H1 (cell line): Measurements from ENCODE around the gene AGAP1. TPM values are rescaled to one million over a fixed set of nuclear protein-coding genes. Genes with fewer than 3 reads are reported as not detected.

Experiments used
- CTCF ChIA-PET: fragments of 300-600 bp; sonication (Branson Sonifier 250); formaldehyde crosslinking; loops from one replicate; lab custom pipeline; 2021; ENCODE audit not compliant: partially characterized antibody; lab: Charles Lee
- POLR2A ChIA-PET: fragments of 300-600 bp; sonication (Branson Sonifier 250); formaldehyde crosslinking; loops from one replicate; lab custom pipeline; 2021; ENCODE audit warnings: inconsistent platforms; ENCODE audit not compliant: partially characterized antibody; lab: Charles Lee
- DNase-seq, 2 experiments: peaks; one replicate each; pipeline versions ENCODE4 v3.0.0 to v3.0.0-alpha.2; 2010 to 2022; ENCODE audit warnings: low spot score in 2 of 2, low read depth in 1 of 2, mixed read lengths in 1 of 2
- FAIRE-seq: peaks from 2 replicates; lab custom pipeline; 2011; peaks lifted over from hg19 to GRCh38; lab: Jason Lieb, UNC
- H2AFZ ChIP-seq: 2 replicates; pipeline ENCODE4 v1.8.1; 2012; ENCODE audit warnings: low read length, inconsistent platforms
- H2AK5ac ChIP-seq: 2 replicates; pipeline ENCODE4 v1.6.1; 2013; ENCODE audit warnings: low read depth, low read length
- H2BK120ac ChIP-seq: replicated peaks from 2 replicates; pipeline ENCODE3; 2013; ENCODE audit warnings: low read depth, low read length, inconsistent platforms
- H2BK12ac ChIP-seq: 2 replicates; pipeline ENCODE4 v1.6.1; 2013; ENCODE audit warnings: low read depth, low read length
- H2BK15ac ChIP-seq: 2 replicates; pipeline ENCODE4 v1.6.1; 2013; ENCODE audit warnings: low read length
- H2BK20ac ChIP-seq: 2 replicates; pipeline ENCODE4 v1.6.1; 2013; ENCODE audit warnings: low read length
- H2BK5ac ChIP-seq: 2 replicates; pipeline ENCODE4 v1.6.1; 2013; ENCODE audit warnings: low read depth, low read length
- H3K14ac ChIP-seq: 2 replicates; pipeline ENCODE4 v1.6.1; 2013; ENCODE audit warnings: inconsistent platforms; ENCODE audit not compliant: insufficient read length
- H3K18ac ChIP-seq: 2 replicates; pipeline ENCODE4 v1.6.1; 2013; ENCODE audit warnings: low read length; ENCODE audit errors: extremely low read depth
- H3K23ac ChIP-seq: 2 replicates; pipeline ENCODE4 v1.6.1; 2013; ENCODE audit warnings: inconsistent platforms; ENCODE audit not compliant: insufficient read length
- H3K23me2 ChIP-seq: 2 replicates; pipeline ENCODE4 v1.6.1; 2013; ENCODE audit warnings: low read depth, low read length
- H3K27ac ChIP-seq: 2 replicates; pipeline ENCODE4 v1.6.1; 2011; ENCODE audit warnings: low read depth, low read length, inconsistent platforms
- H3K27me3 ChIP-seq, 4 experiments: replicated peaks in 1 of 4; 1 replicate in 1 of 4; 2 replicates in 3 of 4; pipeline versions ENCODE4 v1.6.1 to v1.8.1; 2011 to 2013; ENCODE audit warnings: low read length in 3 of 4, mild to moderate bottlenecking in 3 of 4, inconsistent platforms in 2 of 4, mixed read lengths in 2 of 4, moderate library complexity in 1 of 4; ENCODE audit not compliant: control insufficient read depth in 3 of 4, insufficient read depth in 3 of 4; ENCODE audit errors: extremely low read depth in 1 of 4
- H3K36me3 ChIP-seq, 4 experiments: 2 replicates each; pipeline versions ENCODE4 v1.6.1 to v1.8.1; 2011 to 2013; ENCODE audit warnings: mild to moderate bottlenecking in 4 of 4, low read length in 3 of 4, moderate library complexity in 2 of 4, control low read depth in 1 of 4, inconsistent platforms in 1 of 4; ENCODE audit not compliant: insufficient read depth in 4 of 4, control insufficient read depth in 2 of 4
- H3K4ac ChIP-seq: replicated peaks from 2 replicates; pipeline ENCODE3; 2013; ENCODE audit warnings: low read length, low read depth, mixed read lengths, inconsistent platforms; ENCODE audit not compliant: insufficient read length
- H3K4me1 ChIP-seq, 4 experiments: replicated peaks in 1 of 4; 1 replicate in 1 of 4; 2 replicates in 3 of 4; pipeline versions ENCODE4 v1.6.1 to v1.8.1; 2011 to 2013; ENCODE audit warnings: low read length in 3 of 4, inconsistent platforms in 2 of 4, mixed read lengths in 1 of 4; ENCODE audit not compliant: insufficient read depth in 4 of 4, control insufficient read depth in 3 of 4
- H3K4me2 ChIP-seq, 2 experiments: 2 replicates each; pipeline versions ENCODE4 v1.6.1 to v1.8.1; 2011 to 2013; ENCODE audit warnings: low read depth in 2 of 2, low read length in 2 of 2, control low read depth in 1 of 2, inconsistent platforms in 1 of 2, mild to moderate bottlenecking in 1 of 2; ENCODE audit not compliant: insufficient read depth in 1 of 2
- H3K4me3 ChIP-seq, 4 experiments: fragments of 200-600, 300-600 bp in 1 of 4; sonication (generic), shearing (Covaris generic), sonication (Bioruptor Twin) in 1 of 4; 2 replicates each; pipeline versions ENCODE4 v1.5.1 to v1.8.1; 2011 to 2016; ENCODE audit warnings: low read length in 4 of 4, low read depth in 3 of 4, control low read depth in 2 of 4, inconsistent platforms in 2 of 4, mild to moderate bottlenecking in 2 of 4, mixed read lengths in 1 of 4, moderate library complexity in 1 of 4; ENCODE audit not compliant: insufficient read depth in 2 of 4; ENCODE audit errors: extremely low read depth in 1 of 4
- H3K56ac ChIP-seq: replicated peaks from 2 replicates; pipeline ENCODE3; 2013; ENCODE audit warnings: low read depth, mild to moderate bottlenecking, mixed read lengths, low read length, inconsistent platforms; ENCODE audit not compliant: insufficient read length
- H3K79me1 ChIP-seq: 2 replicates; pipeline ENCODE4 v1.6.1; 2013; ENCODE audit warnings: low read depth, low read length, control low read depth
- H3K79me2 ChIP-seq, 2 experiments: 2 replicates each; pipeline versions ENCODE4 v1.6.1 to v1.8.1; 2012 to 2013; ENCODE audit warnings: low read length in 2 of 2, mild to moderate bottlenecking in 2 of 2, inconsistent platforms in 1 of 2; ENCODE audit not compliant: insufficient read depth in 2 of 2, control insufficient read depth in 1 of 2
- H3K9ac ChIP-seq, 4 experiments: replicated peaks in 1 of 4; 1 replicate in 1 of 4; 2 replicates in 3 of 4; pipeline versions ENCODE4 v1.6.1 to v1.8.1; 2011 to 2013; ENCODE audit warnings: low read depth in 3 of 4, low read length in 3 of 4, control low read depth in 2 of 4, mild to moderate bottlenecking in 2 of 4, moderate library complexity in 2 of 4, inconsistent platforms in 1 of 4; ENCODE audit errors: extremely low read depth in 1 of 4
- H3K9me3 ChIP-seq, 2 experiments: 2 replicates each; pipeline versions ENCODE4 v1.6.1 to v1.8.1; 2012 to 2013; ENCODE audit warnings: mild to moderate bottlenecking in 2 of 2, moderate library complexity in 2 of 2, control low read depth in 1 of 2, inconsistent platforms in 1 of 2, low read depth in 1 of 2, low read length in 1 of 2, mixed read lengths in 1 of 2; ENCODE audit not compliant: insufficient read depth in 2 of 2
- H4K20me1 ChIP-seq, 2 experiments: replicated peaks in 1 of 2; 2 replicates each; pipeline versions ENCODE3 to v1.8.1; 2011 to 2013; ENCODE audit warnings: inconsistent platforms in 2 of 2, low read length in 2 of 2, mild to moderate bottlenecking in 1 of 2; ENCODE audit not compliant: insufficient read depth in 2 of 2, control insufficient read depth in 1 of 2
- H4K5ac ChIP-seq: 2 replicates; pipeline ENCODE4 v1.6.1; 2013; ENCODE audit warnings: low read length, low read depth, mixed read lengths, inconsistent platforms; ENCODE audit not compliant: insufficient read length
- H4K8ac ChIP-seq: 2 replicates; pipeline ENCODE4 v1.8.0; 2013; ENCODE audit warnings: mild to moderate bottlenecking, moderate library complexity, low read length, inconsistent platforms; ENCODE audit not compliant: insufficient read depth; ENCODE audit errors: extremely low read depth
- H4K91ac ChIP-seq: replicated peaks from 2 replicates; pipeline ENCODE3; 2013; ENCODE audit warnings: low read length, mixed read lengths, inconsistent platforms; ENCODE audit not compliant: insufficient read length
- HDAC6 ChIP-seq: IDR thresholded peaks from one replicate; pipeline ENCODE4 v1.7.1; 2012; ENCODE audit warnings: low read depth, mild to moderate bottlenecking, inconsistent platforms, low read length, moderate library complexity
- POLR2A ChIP-seq, 2 experiments: IDR thresholded peaks; 1 replicate in 1 of 2; 2 replicates in 1 of 2; pipeline ENCODE4 v1.6.1; 2011; ENCODE audit warnings: low read depth in 2 of 2, low read length in 2 of 2, mild to moderate bottlenecking in 2 of 2; ENCODE audit errors: control extremely low read depth in 1 of 2
- WGBS, 2 experiments: shearing (Covaris generic) in 1 of 2; methylation state at CpG; one replicate each; pipeline versions ENCODE4 v1.1.6 to v1.1.7; 2013 to 2015; ENCODE audit warnings: low lambda C conversion rate in 2 of 2, mixed read lengths in 2 of 2, inconsistent platforms in 1 of 2, low coverage in 1 of 2, missing lambda C conversion rate in 1 of 2; ENCODE audit not compliant: insufficient replicate concordance in 2 of 2, insufficient coverage in 1 of 2, insufficient read length in 1 of 2; ENCODE audit errors: extremely low coverage in 1 of 2, missing lambda C conversion rate in 1 of 2; 5-methylcytosine and 5-hydroxymethylcytosine counted together
- polyA plus RNA-seq, 7 experiments: library from polyadenylated mRNA; depleted of rRNA in 3 of 7; stranded (reverse) in 5 of 7; unstranded in 2 of 7; fragments of >200 nt in 5 of 7; fragments of 200-250 nt in 2 of 7; gene quantifications; 1 replicate in 5 of 7; 2 replicates in 1 of 7; 4 replicates in 1 of 7; pipeline versions ENCODE4 v1.2.1 to v1.2.3, GENCODE V29; 2011 to 2013; ENCODE audit warnings: missing spikeins in 2 of 7, mixed read lengths in 2 of 7
- total RNA-seq: library from RNA; stranded (reverse); fragmentation: NEBNext Ultra II Directional; extraction: Animal tissue kit (Norgen Biotek cat#: 25700); gene quantifications from 2 replicates; pipeline ENCODE4 v1.2.1, GENCODE V29; 2021

AGAP1 gene
- total and polyA plus RNA-seq, 2 of the 8 experiments (the other 6 are each of a cell fraction or from before 2014, with no cell fraction given) = 18.1 to 39.4 TPM

- no peak overlapping the region for H3K27ac ChIP-seq
- no peak overlapping the region for H4K5ac ChIP-seq
- H2AK5ac ChIP-seq = no peak overlapping the region
- no peak overlapping the region for H3K56ac ChIP-seq
- peaks cover 4% of the 10 kb centered on the region for H3K79me1 ChIP-seq
- ChIA-PET POLR2A (no interaction called here), CTCF (interaction anchor here (0.8 to 3.3 kb wide), 3 partner anchors 15 to 185 kb away, joined by 3 to 10 read pairs (median 3); no protein-coding TSS in a partner anchor)
- FAIRE-seq = no peak
- no peak overlapping the region for H3K4me2 ChIP-seq
- H3K27me3 ChIP-seq = no peaks in the 10 kb centered on the region
- peaks cover 12% of the 10 kb centered on the region; the same call in 1 of the 2 replicates for H3K23me2 ChIP-seq
- H4K91ac ChIP-seq = no peak overlapping the region
- H3K4me1 ChIP-seq = peaks cover 0 to 7% (median 3%) of the 10 kb centered on the region in 4 experiments; a peak in 5 of 7 replicates
- no peak overlapping the region for H2BK15ac ChIP-seq
- H3K14ac ChIP-seq = no peak overlapping the region
- no peak overlapping the region for H2BK5ac ChIP-seq
- WGBS, 2 experiments = 93% methylated on average over 5 of the region's 5 CpGs; no CpG with 5 or more reads in 1 of the 2 experiments
- H4K20me1 ChIP-seq = peaks cover 0 to 8% of the 10 kb centered on the region in 2 experiments
- H3K79me2 ChIP-seq = peaks cover 0 to 3% of the 10 kb centered on the region in 2 experiments; a peak in 2 of 4 replicates
- H2BK120ac ChIP-seq = no peak overlapping the region
- no peak overlapping the region for H3K23ac ChIP-seq
- no peak overlapping the region for H2BK20ac ChIP-seq
- H3K36me3 ChIP-seq = no peaks in the 10 kb centered on the region
- H3K9ac ChIP-seq = no peak overlapping the region
- no peak overlapping the region for H2AFZ ChIP-seq
- no peak overlapping the region for H4K8ac ChIP-seq
- H3K4me3 ChIP-seq = no peak overlapping the region
- H3K18ac ChIP-seq = no peak overlapping the region
- H3K9me3 ChIP-seq = no peaks in the 10 kb centered on the region
- no peak for DNase-seq
- no peak overlapping the region for H2BK12ac ChIP-seq
- no peak overlapping the region for H3K4ac ChIP-seq
- TF ChIP-seq POLR2A (IDR thresholded peaks at IDR 0.05; ENCODE audit: control extremely low read depth in 1 of 2, low read depth in 2 of 2, low read length in 2 of 2) (no peak), HDAC6 (no peak)
These were observed 502.6 kb downstream of the AGAP1 start for GRCh38 chr2:235996419-235996818.
